NCI-H2081 (cell line): ENCODE measurements around the gene NMNAT2.

Source experiments
- DNase-seq, 2 experiments: peaks; one replicate each; lab custom pipeline; 2025; lab: John Stamatoyannopoulos, UW

Gene NMNAT2

GRCh38 chr1:183365676-183366075, 52.5 kb downstream of the NMNAT2 start:
- no peak for DNase-seq

- no peak for DNase-seq
Measured at GRCh38 chr1:183365093-183365492, 53.1 kb downstream of the NMNAT2 start.

- DNase-seq = no peak
Measured at GRCh38 chr1:183363972-183364371, 54.2 kb downstream of the NMNAT2 start.

GRCh38 chr1:183361081-183361480, 57.1 kb downstream of the NMNAT2 start:
- no peak for DNase-seq

- no peak for DNase-seq
Measured at GRCh38 chr1:183360473-183360872, 57.7 kb downstream of the NMNAT2 start.

- no peak for DNase-seq
Measured at GRCh38 chr1:183356534-183357182, 61.5 kb downstream of the NMNAT2 start.

- no peak for DNase-seq
Measured at GRCh38 chr1:183355797-183356196, 62.4 kb downstream of the NMNAT2 start.

- no peak for DNase-seq
Measured at GRCh38 chr1:183355181-183355580, 63.0 kb downstream of the NMNAT2 start.

- peak in 1 of 2 experiments; percentile 56 for DNase-seq
Measured at GRCh38 chr1:183353597-183353996, 64.6 kb downstream of the NMNAT2 start.

- DNase-seq = peak in 1 of 2 experiments; percentile 52
Measured at GRCh38 chr1:183349201-183349711, 68.9 kb downstream of the NMNAT2 start.

GRCh38 chr1:183346276-183346732, 71.9 kb downstream of the NMNAT2 start:
- no peak for DNase-seq

GRCh38 chr1:183339556-183340167, 78.5 kb downstream of the NMNAT2 start:
- peak in 1 of 2 experiments; percentile 10 for DNase-seq

- no peak for DNase-seq
Measured at GRCh38 chr1:183331091-183331742, 87.0 kb downstream of the NMNAT2 start.

- DNase-seq = no peak
Measured at GRCh38 chr1:183330335-183330734, 87.8 kb downstream of the NMNAT2 start.

GRCh38 chr1:183328371-183328770, 89.8 kb downstream of the NMNAT2 start:
- DNase-seq = no peak

- no peak for DNase-seq
Measured at GRCh38 chr1:183327434-183328290, 90.5 kb downstream of the NMNAT2 start.

- DNase-seq = no peak
Measured at GRCh38 chr1:183323849-183324683, 94.1 kb downstream of the NMNAT2 start.

GRCh38 chr1:183319606-183320005, 98.6 kb downstream of the NMNAT2 start:
- no peak for DNase-seq

- DNase-seq = no peak
Measured at GRCh38 chr1:183319051-183319450, 99.1 kb downstream of the NMNAT2 start.

GRCh38 chr1:183318433-183318832, 99.7 kb downstream of the NMNAT2 start:
- DNase-seq = no peak
